Measurements from ENCODE around the gene THAP7.
"Not testable (repeated sequence)": the region's sequence is repeated elsewhere in the genome, so short reads cannot be mapped to it uniquely, and the experiment has no call there.

The THAP7 gene

GRCh38 chr22:21012446-21013407 is 10.8 kb upstream of the THAP7 start:
- no peak for DNase-seq (ENCODE audit: low read depth)

- DNase-seq (ENCODE audit: low read depth) = no peak
These were observed 8.7 kb upstream of the THAP7 start for GRCh38 chr22:21010426-21011113.

- DNase-seq (ENCODE audit: low read depth) = no peak
These were observed 7.9 kb upstream of the THAP7 start for GRCh38 chr22:21009638-21010425.

- not testable (repeated sequence) for DNase-seq (ENCODE audit: low read depth)
These were observed 7.3 kb upstream of the THAP7 start for GRCh38 chr22:21009208-21009607.

- DNase-seq (ENCODE audit: low read depth) = no peak
These were observed 1.9 kb upstream of the THAP7 start for GRCh38 chr22:21003782-21004181.

GRCh38 chr22:21000987-21001600 is 824 bp downstream of the THAP7 start:
- no peak for DNase-seq (ENCODE audit: low read depth)

- no peak for DNase-seq (ENCODE audit: low read depth)
These were observed 1.5 kb downstream of the THAP7 start for GRCh38 chr22:21000207-21000986.

GRCh38 chr22:20999350-21000206 is 2.3 kb downstream of the THAP7 start:
- DNase-seq (ENCODE audit: low read depth) = no peak

GRCh38 chr22:20998411-20999336 is 3.2 kb downstream of the THAP7 start:
- DNase-seq (ENCODE audit: low read depth) = no peak

- DNase-seq (ENCODE audit: low read depth) = no peak
These were observed 4.2 kb downstream of the THAP7 start for GRCh38 chr22:20997536-20998257.

GRCh38 chr22:20996598-20997535 is 5.1 kb downstream of the THAP7 start:
- no peak for DNase-seq (ENCODE audit: low read depth)

- DNase-seq (ENCODE audit: low read depth) = no peak
These were observed 5.9 kb downstream of the THAP7 start for GRCh38 chr22:20996031-20996410.

- no peak for DNase-seq (ENCODE audit: low read depth)
These were observed 6.4 kb downstream of the THAP7 start for GRCh38 chr22:20995329-20996030.

- no peak for DNase-seq (ENCODE audit: low read depth)
These were observed 7.0 kb downstream of the THAP7 start for GRCh38 chr22:20994902-20995241.

GRCh38 chr22:20994128-20994901 is 7.6 kb downstream of the THAP7 start:
- DNase-seq (ENCODE audit: low read depth) = no peak

Data from stimulated activated CD8-positive, alpha-beta memory T cell treated with anti-CD3 and anti-CD28 coated beads, Interleukin-7, amount 100 ng/mL, for 24 hours (primary cell).